A549 treated with ZK216348 at 1 μM for 4 hours (cell line): ENCODE results near the gene CNTD1. TPM values are rescaled to one million over a fixed set of nuclear protein-coding genes. Genes with fewer than 3 reads are reported as not detected.

Source experiments
- total RNA-seq: library from RNA; stranded (reverse); fragments of 200-300 nt; extraction: Qiagen RNA extraction; gene quantifications from 5 replicates; pipeline ENCODE4 v1.2.3, GENCODE V29; 2022; ENCODE audit warnings: low read depth

The CNTD1 gene
- total RNA-seq, result 0.18 TPM in 1 of 5 replicates, not detected in the others

GRCh38 chr17:42798383-42799380 lies at the start of gene CNTD1, which contains the start of gene COA3:
TSS of gene CNTD1 (plus strand) at chr17:42798861. CDS start at chr17:42799068, 207 bp downstream.
TSS of gene COA3 (minus strand) at chr17:42798704. CDS start at chr17:42798681, 23 bp downstream.

GRCh38 chr17:42760652-42761581 lies 37.7 kb upstream of the CNTD1 start, which contains the start of gene RAMP2:
TSS of gene RAMP2 (plus strand) at chr17:42761227. CDS start at chr17:42761262, 35 bp downstream.

GRCh38 chr17:42773290-42774035 lies 25.2 kb upstream of the CNTD1 start, which contains the start of gene VPS25:
TSS of gene VPS25 (plus strand) at chr17:42773449. CDS start at chr17:42773476, 27 bp downstream.

GRCh38 chr17:42779936-42780850 lies 18.5 kb upstream of the CNTD1 start, which contains the start of gene WNK4:
TSS of gene WNK4 (plus strand) at chr17:42780610. CDS start at chr17:42780699, 89 bp downstream.

DNA sequence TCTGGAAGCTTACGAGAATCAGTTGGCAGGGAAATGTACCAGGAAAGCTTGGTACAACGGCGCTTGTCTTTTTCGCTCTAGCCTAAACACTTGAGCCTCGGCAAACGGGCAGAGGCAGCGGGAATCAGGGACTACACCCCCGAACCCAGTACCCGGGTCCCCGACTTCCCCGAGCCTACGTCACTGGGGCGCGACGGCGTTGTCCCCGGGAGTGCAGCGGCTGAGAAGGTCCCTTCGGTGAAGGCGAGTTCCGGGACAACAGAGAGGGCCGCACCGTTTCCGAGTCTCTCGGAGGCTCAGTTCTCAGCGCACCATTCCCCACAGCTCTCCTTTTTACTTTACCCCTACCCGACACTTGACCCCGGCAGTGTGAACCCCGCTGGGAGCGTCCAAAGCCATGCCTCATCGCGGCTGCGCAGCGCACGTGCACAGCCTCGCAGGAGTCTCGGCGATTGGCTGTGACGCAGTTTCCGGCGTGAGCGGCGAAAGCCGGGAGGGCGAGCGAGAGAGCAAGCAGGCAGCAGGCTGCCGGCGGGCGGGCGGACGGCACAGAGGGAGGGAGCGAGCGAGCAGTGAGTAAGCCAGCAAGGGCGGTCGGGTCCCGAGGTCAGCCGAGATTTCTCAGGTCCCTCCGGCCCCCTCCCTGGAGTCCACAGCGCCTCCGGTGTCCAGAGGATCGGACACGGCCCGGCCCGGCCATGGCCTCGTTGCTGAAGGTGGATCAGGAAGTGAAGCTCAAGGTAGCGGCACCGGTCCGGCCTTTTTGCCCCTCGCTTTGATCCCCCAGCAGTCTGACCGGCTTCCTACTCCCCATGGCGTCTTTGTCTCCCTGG lies 34.5 kb downstream of the CNTD1 start, which contains the start of gene PSME3:
PSME3 (plus strand) TSS at position 464 of the 833 bp plus-strand sequence; CDS start at position 699, 235 bp downstream.

DNA sequence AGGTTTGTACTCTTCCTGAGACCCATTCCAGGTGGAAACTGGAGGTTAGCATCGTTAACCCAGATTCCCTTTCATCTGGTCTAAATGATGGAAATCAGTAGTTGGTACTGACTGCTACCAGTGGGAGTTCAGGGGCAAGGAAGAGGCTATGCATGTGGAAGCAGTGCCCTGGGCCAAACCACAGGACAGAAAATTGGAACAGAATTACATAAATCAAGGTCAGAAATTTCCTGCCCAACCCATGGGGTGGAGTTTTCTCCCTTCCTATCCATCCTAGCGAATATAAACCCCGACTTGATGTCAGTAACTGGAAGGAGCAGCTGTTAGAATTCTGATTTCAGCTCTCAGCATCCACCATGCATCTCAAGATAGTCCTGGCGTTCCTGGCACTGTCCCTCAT lies 45.6 kb downstream of the CNTD1 start, which contains the start of gene AOC2:
AOC2 (plus strand) TSS at position 310 of the 400 bp plus-strand sequence; CDS start at position 357, 47 bp downstream.

DNA sequence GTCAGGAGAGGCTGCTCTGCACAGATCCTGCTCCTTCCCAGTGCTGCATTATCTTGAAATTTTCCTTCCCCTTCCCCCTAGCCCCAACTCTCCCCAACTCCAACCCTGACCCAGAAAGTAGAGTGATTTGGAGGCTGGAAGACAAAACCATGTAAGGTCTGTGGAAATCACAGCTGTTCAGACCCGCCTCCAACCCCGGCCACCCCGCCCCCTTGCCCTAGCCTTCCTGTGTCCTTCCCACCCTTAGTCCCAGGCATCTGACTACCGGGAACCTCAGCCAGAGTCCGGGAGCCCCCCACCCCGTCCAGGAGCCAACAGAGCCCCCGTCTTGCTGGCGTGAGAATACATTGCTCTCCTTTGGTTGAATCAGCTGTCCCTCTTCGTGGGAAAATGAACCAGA lies 52.3 kb downstream of the CNTD1 start, which contains the start of gene AOC3:
AOC3 (plus strand) TSS at position 246 of the 400 bp plus-strand sequence; CDS start at position 391, 145 bp downstream.

Other genes starting within 250 kb of the CNTD1 start
- 1.1 to 1.8 TPM (median 1.7 TPM) in 5 replicates for gene HSD17B1, start 245.9 kb upstream of the CNTD1 start, total RNA-seq
- gene COASY, start 236.7 kb upstream of the CNTD1 start, total RNA-seq, result 86.3 to 131 TPM (median 126 TPM) in 5 replicates
- 54.7 to 66.6 TPM (median 63.8 TPM) in 5 replicates for gene MLX, start 231.8 kb upstream of the CNTD1 start, total RNA-seq
- gene PSMC3IP, start 221.1 kb upstream of the CNTD1 start, total RNA-seq, result 37.8 to 39.8 TPM (median 38.5 TPM) in 5 replicates
- 22.6 to 32.0 TPM (median 29.9 TPM) in 5 replicates for gene RETREG3, start 189.5 kb upstream of the CNTD1 start, total RNA-seq
- 126 to 157 TPM (median 153 TPM) in 5 replicates for gene TUBG1, start 189.2 kb upstream of the CNTD1 start, total RNA-seq
- 19.6 to 25.9 TPM (median 22.6 TPM) in 5 replicates for gene TUBG2, start 139.6 kb upstream of the CNTD1 start, total RNA-seq
- 7.7 to 20.0 TPM (median 18.9 TPM) in 5 replicates for gene PLEKHH3, start 121.9 kb upstream of the CNTD1 start, total RNA-seq
- gene CCR10, start 117.0 kb upstream of the CNTD1 start, total RNA-seq, result 0.18 to 0.66 TPM (median 0.53 TPM) in 5 replicates
- 3.5 to 6.5 TPM (median 6.0 TPM) in 5 replicates for gene CNTNAP1, start 116.3 kb upstream of the CNTD1 start, total RNA-seq
- 10.2 to 14.6 TPM (median 13.3 TPM) in 5 replicates for gene EZH1, start 53.8 kb upstream of the CNTD1 start, total RNA-seq
- gene RAMP2, start 37.6 kb upstream of the CNTD1 start, total RNA-seq, result 0.74 to 1.3 TPM (median 0.88 TPM) in 4 of 5 replicates, not detected in the other
- 118 to 129 TPM (median 121 TPM) in 5 replicates for gene VPS25, start 25.4 kb upstream of the CNTD1 start, total RNA-seq
- gene WNK4, start 18.3 kb upstream of the CNTD1 start, total RNA-seq, result 0.47 to 2.3 TPM (median 1.7 TPM) in 5 replicates
- gene COA3, start 157 bp upstream of the CNTD1 start, total RNA-seq, result 92.1 to 146 TPM (median 129 TPM) in 5 replicates
- gene BECN1, start 25.4 kb downstream of the CNTD1 start, total RNA-seq, result 73.4 to 105 TPM (median 80.8 TPM) in 5 replicates
- gene PSME3, start 34.5 kb downstream of the CNTD1 start, total RNA-seq, result 235 to 258 TPM (median 245 TPM) in 5 replicates
- gene AOC2, start 45.7 kb downstream of the CNTD1 start, total RNA-seq, result 1.1 to 2.5 TPM (median 1.9 TPM) in 5 replicates
- 1.1 to 2.5 TPM (median 1.2 TPM) in 5 replicates for gene AOC3, start 52.3 kb downstream of the CNTD1 start, total RNA-seq
- not detected in 5 replicates for gene G6PC1, start 101.9 kb downstream of the CNTD1 start, total RNA-seq
- gene AARSD1, start 165.6 kb downstream of the CNTD1 start, total RNA-seq, result 55.2 to 67.7 TPM (median 59.1 TPM) in 5 replicates
- gene PTGES3L, start 181.2 kb downstream of the CNTD1 start, total RNA-seq, result 0.69 to 1.2 TPM (median 0.74 TPM) in 5 replicates
- gene RUNDC1, start 181.7 kb downstream of the CNTD1 start, total RNA-seq, result 18.0 to 23.7 TPM (median 21.3 TPM) in 5 replicates
- gene RPL27, start 199.6 kb downstream of the CNTD1 start, total RNA-seq, result 2,630 to 3,512 TPM (median 2,993 TPM) in 5 replicates
- 16.0 to 22.6 TPM (median 19.8 TPM) in 5 replicates for gene IFI35, start 207.9 kb downstream of the CNTD1 start, total RNA-seq
- gene VAT1, start 223.5 kb downstream of the CNTD1 start, total RNA-seq, result 202 to 253 TPM (median 231 TPM) in 5 replicates
- 0.13 to 0.25 TPM (median 0.16 TPM) in 4 of 5 replicates, not detected in the other for gene RND2, start 226.4 kb downstream of the CNTD1 start, total RNA-seq